HepG2 (cell line): ENCODE data around the gene TM4SF1. TPM values are rescaled to one million over a fixed set of nuclear protein-coding genes. Genes with fewer than 3 reads are reported as not detected.
A peak's percentile ranks its signal among the peaks of the same experiment; 100 is the strongest.

Experiments used
- CREM ChIP-seq, 2 experiments: sonication (generic) in 1 of 2; formaldehyde crosslinking in 1 of 2; IDR thresholded peaks; 2 replicates each; pipeline versions ENCODE4 v1.4.0 to v1.6.1; 2016 to 2020; ENCODE audit warnings: antibody characterized with exemption in 1 of 2, mild to moderate bottlenecking in 1 of 2, missing genetic modification reagents in 1 of 2
- EED ChIP-seq: sonication (generic); formaldehyde crosslinking; IDR thresholded peaks from 2 replicates; pipeline ENCODE4 v1.5.0; 2020; ENCODE audit warnings: mild to moderate bottlenecking, missing genetic modification reagents
- HDAC6 ChIP-seq: fragments of 200-600 bp; sonication (generic); IDR thresholded peaks from 2 replicates; pipeline ENCODE4 v1.7.0; 2017; ENCODE audit warnings: mild to moderate bottlenecking, antibody characterized with exemption, low read length, low read depth
- KDM2A ChIP-seq: sonication (generic); formaldehyde crosslinking; IDR thresholded peaks from 2 replicates; pipeline ENCODE4 v1.4.0; 2020; ENCODE audit warnings: low read depth, missing genetic modification reagents, borderline replicate concordance
- NFATC3 ChIP-seq: sonication (generic); formaldehyde crosslinking; IDR thresholded peaks from 2 replicates; pipeline ENCODE4 v1.5.1; 2020; ENCODE audit warnings: mild to moderate bottlenecking, missing genetic modification reagents
- PAX8 ChIP-seq: sonication (generic); formaldehyde crosslinking; IDR thresholded peaks from 2 replicates; pipeline ENCODE4 v1.8.0; 2022; ENCODE audit warnings: mild to moderate bottlenecking, missing genetic modification reagents, borderline replicate concordance
- XRCC5 ChIP-seq: fragments of 200-400 bp; formaldehyde crosslinking; optimal IDR thresholded peaks from 2 replicates; pipeline ENCODE3; 2017; ENCODE audit warnings: mild to moderate bottlenecking, low read length
- ZBTB8A ChIP-seq: sonication (generic); formaldehyde crosslinking; IDR thresholded peaks from 2 replicates; pipeline ENCODE4 v1.4.0; 2020; ENCODE audit warnings: mild to moderate bottlenecking, low read depth, missing genetic modification reagents, borderline replicate concordance
- ZNF251 ChIP-seq: sonication (generic); formaldehyde crosslinking; IDR thresholded peaks from 2 replicates; pipeline ENCODE4 v1.9.0; 2021; ENCODE audit warnings: mild to moderate bottlenecking, missing genetic modification reagents
- ZNF329 ChIP-seq: sonication (generic); formaldehyde crosslinking; IDR thresholded peaks from 2 replicates; pipeline ENCODE4 v1.9.0; 2021; ENCODE audit warnings: low read depth, mild to moderate bottlenecking, missing genetic modification reagents
- ZNF367 ChIP-seq: sonication (generic); formaldehyde crosslinking; IDR thresholded peaks from 2 replicates; pipeline ENCODE4 v1.4.0; 2020; ENCODE audit warnings: missing genetic modification reagents, borderline replicate concordance
- ZNF776 ChIP-seq: sonication (generic); formaldehyde crosslinking; IDR thresholded peaks from 2 replicates; pipeline ENCODE4 v1.4.0; 2020; ENCODE audit warnings: mild to moderate bottlenecking, missing genetic modification reagents
- ZNF781 ChIP-seq: sonication (generic); formaldehyde crosslinking; IDR thresholded peaks from 2 replicates; pipeline ENCODE4 v1.5.1; 2020; ENCODE audit warnings: borderline replicate concordance, mild to moderate bottlenecking, missing genetic modification reagents; ENCODE audit errors: not compliant biosample characterization
- ZNF878 ChIP-seq: sonication (generic); formaldehyde crosslinking; IDR thresholded peaks from 2 replicates; pipeline ENCODE4 v1.8.1; 2023; ENCODE audit warnings: mild to moderate bottlenecking, missing genetic modification reagents, moderate library complexity
- ZZZ3 ChIP-seq: sonication (generic); formaldehyde crosslinking; IDR thresholded peaks from 2 replicates; pipeline ENCODE4 v1.4.0; 2020; ENCODE audit warnings: missing genetic modification reagents, mild to moderate bottlenecking, borderline replicate concordance
- polyA plus RNA-seq, 8 experiments: library from polyadenylated mRNA; depleted of rRNA in 3 of 8; stranded (reverse) in 7 of 8; unstranded in 1 of 8; fragments of >200 nt; fragmentation: Illumina TruSeq in 4 of 8; extraction: Trizol in 4 of 8; gene quantifications; 2 replicates each; pipeline versions ENCODE4 v1.2.1 to v1.2.3, GENCODE V29; 2011 to 2016; ENCODE audit warnings: low read depth in 4 of 8, missing spikeins in 1 of 8, mixed read lengths in 1 of 8; ENCODE audit not compliant: insufficient read depth in 1 of 8
- total RNA-seq, 5 experiments: library from RNA; depleted of rRNA; stranded (reverse); fragments of >200 nt; fragmentation: Illumina TruSeq; extraction: Trizol; gene quantifications; 2 replicates each; pipeline ENCODE4 v1.2.3, GENCODE V29; 2016; ENCODE audit warnings: low read depth in 1 of 5
- TF ChIP-seq, protein P1 (sequence below): sonication (generic); formaldehyde crosslinking; IDR thresholded peaks from 2 replicates; pipeline ENCODE4 v1.4.0; 2020; ENCODE audit warnings: missing genetic modification reagents, borderline replicate concordance
- TF ChIP-seq, protein P2 (sequence below): sonication (generic); formaldehyde crosslinking; IDR thresholded peaks from 2 replicates; pipeline ENCODE4 v1.4.0; 2020; ENCODE audit warnings: missing genetic modification reagents, borderline replicate concordance
- TF ChIP-seq, protein P3 (sequence below): sonication (generic); formaldehyde crosslinking; IDR thresholded peaks from 2 replicates; pipeline ENCODE4 v1.4.0; 2020; ENCODE audit warnings: missing genetic modification reagents
- TF ChIP-seq, protein P4 (sequence below): sonication (generic); formaldehyde crosslinking; IDR thresholded peaks from 2 replicates; pipeline ENCODE4 v1.4.0; 2020; ENCODE audit warnings: missing genetic modification reagents, mild to moderate bottlenecking, borderline replicate concordance
- TF ChIP-seq, protein P5 (sequence below): sonication (generic); formaldehyde crosslinking; IDR thresholded peaks from 2 replicates; pipeline ENCODE4 v1.5.1; 2020; ENCODE audit warnings: missing genetic modification reagents, mild to moderate bottlenecking, borderline replicate concordance

TM4SF1 gene
- total and polyA plus RNA-seq, 2 of the 13 experiments (the other 11 are each of a cell fraction or from before 2014, with no cell fraction given): 431 to 1,359 TPM

DNA sequence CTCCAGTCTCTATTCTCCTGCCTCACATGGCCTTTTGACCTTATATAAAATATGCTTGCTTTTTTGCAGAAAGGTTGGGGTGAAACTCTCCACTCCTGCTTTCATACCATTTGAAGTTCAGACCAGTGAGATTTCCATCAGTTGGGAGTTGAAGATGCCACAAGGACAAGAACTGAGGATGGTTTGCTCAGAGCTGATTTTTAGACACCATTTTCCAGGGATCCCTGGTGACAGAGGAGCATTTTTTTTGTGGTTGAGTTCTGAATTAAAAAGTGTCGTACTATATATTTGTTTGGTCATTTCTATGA is 8.8 kb upstream of the TM4SF1 start (continued):
- TF ChIP-seq ZZZ3 (CRISPR knock-in tag): no peak
- TF ChIP-seq, protein P1, sequence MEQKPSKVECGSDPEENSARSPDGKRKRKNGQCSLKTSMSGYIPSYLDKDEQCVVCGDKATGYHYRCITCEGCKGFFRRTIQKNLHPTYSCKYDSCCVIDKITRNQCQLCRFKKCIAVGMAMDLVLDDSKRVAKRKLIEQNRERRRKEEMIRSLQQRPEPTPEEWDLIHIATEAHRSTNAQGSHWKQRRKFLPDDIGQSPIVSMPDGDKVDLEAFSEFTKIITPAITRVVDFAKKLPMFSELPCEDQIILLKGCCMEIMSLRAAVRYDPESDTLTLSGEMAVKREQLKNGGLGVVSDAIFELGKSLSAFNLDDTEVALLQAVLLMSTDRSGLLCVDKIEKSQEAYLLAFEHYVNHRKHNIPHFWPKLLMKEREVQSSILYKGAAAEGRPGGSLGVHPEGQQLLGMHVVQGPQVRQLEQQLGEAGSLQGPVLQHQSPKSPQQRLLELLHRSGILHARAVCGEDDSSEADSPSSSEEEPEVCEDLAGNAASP (CRISPR knock-in tag): no peak
- TF ChIP-seq, protein P2, sequence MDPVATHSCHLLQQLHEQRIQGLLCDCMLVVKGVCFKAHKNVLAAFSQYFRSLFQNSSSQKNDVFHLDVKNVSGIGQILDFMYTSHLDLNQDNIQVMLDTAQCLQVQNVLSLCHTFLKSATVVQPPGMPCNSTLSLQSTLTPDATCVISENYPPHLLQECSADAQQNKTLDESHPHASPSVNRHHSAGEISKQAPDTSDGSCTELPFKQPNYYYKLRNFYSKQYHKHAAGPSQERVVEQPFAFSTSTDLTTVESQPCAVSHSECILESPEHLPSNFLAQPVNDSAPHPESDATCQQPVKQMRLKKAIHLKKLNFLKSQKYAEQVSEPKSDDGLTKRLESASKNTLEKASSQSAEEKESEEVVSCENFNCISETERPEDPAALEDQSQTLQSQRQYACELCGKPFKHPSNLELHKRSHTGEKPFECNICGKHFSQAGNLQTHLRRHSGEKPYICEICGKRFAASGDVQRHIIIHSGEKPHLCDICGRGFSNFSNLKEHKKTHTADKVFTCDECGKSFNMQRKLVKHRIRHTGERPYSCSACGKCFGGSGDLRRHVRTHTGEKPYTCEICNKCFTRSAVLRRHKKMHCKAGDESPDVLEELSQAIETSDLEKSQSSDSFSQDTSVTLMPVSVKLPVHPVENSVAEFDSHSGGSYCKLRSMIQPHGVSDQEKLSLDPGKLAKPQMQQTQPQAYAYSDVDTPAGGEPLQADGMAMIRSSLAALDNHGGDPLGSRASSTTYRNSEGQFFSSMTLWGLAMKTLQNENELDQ (CRISPR knock-in tag): no peak
- TF ChIP-seq XRCC5: no peak
- TF ChIP-seq, protein P3, sequence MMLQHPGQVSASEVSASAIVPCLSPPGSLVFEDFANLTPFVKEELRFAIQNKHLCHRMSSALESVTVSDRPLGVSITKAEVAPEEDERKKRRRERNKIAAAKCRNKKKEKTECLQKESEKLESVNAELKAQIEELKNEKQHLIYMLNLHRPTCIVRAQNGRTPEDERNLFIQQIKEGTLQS: no peak
- 0 out of 2 replicates have a peak, but pooled peaks have one; percentile 61 for TF ChIP-seq HDAC6
- no peak for TF ChIP-seq CREM (IDR thresholded peaks at IDR 0.05)
- no peak for TF ChIP-seq CREM (CRISPR knock-in tag; IDR thresholded peaks at IDR 0.05)
- TF ChIP-seq, protein P4, sequence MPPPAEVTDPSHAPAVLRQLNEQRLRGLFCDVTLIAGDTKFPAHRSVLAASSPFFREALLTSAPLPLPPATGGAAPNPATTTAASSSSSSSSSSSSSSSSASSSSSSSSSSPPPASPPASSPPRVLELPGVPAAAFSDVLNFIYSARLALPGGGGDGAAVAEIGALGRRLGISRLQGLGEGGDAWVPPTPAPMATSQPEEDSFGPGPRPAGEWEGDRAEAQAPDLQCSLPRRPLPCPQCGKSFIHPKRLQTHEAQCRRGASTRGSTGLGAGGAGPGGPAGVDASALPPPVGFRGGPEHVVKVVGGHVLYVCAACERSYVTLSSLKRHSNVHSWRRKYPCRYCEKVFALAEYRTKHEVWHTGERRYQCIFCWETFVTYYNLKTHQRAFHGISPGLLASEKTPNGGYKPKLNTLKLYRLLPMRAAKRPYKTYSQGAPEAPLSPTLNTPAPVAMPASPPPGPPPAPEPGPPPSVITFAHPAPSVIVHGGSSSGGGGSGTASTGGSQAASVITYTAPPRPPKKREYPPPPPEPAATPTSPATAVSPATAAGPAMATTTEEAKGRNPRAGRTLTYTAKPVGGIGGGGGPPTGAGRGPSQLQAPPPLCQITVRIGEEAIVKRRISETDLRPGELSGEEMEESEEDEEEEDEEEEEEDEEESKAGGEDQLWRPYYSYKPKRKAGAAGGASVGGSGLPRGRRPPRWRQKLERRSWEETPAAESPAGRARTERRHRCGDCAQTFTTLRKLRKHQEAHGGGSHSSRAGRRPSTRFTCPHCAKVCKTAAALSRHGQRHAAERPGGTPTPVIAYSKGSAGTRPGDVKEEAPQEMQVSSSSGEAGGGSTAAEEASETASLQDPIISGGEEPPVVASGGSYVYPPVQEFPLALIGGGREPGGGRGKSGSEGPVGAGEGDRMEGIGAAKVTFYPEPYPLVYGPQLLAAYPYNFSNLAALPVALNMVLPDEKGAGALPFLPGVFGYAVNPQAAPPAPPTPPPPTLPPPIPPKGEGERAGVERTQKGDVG: no peak
- TF ChIP-seq KDM2A (CRISPR knock-in tag): no peak
- no peak for TF ChIP-seq EED
- no peak for TF ChIP-seq ZNF781 (CRISPR knock-in tag)
- no peak for TF ChIP-seq ZNF367 (CRISPR knock-in tag)
- no peak for TF ChIP-seq ZNF776 (CRISPR knock-in tag)
- no peak for TF ChIP-seq PAX8
- no peak for TF ChIP-seq ZNF878 (CRISPR knock-in tag)
- no peak for TF ChIP-seq NFATC3
- TF ChIP-seq ZBTB8A (CRISPR knock-in tag): no peak
- TF ChIP-seq ZNF251 (CRISPR knock-in tag): no peak
- TF ChIP-seq ZNF329 (CRISPR knock-in tag): 0 out of 2 replicates have a peak, but pooled peaks have one; percentile 20
- TF ChIP-seq, protein P5, sequence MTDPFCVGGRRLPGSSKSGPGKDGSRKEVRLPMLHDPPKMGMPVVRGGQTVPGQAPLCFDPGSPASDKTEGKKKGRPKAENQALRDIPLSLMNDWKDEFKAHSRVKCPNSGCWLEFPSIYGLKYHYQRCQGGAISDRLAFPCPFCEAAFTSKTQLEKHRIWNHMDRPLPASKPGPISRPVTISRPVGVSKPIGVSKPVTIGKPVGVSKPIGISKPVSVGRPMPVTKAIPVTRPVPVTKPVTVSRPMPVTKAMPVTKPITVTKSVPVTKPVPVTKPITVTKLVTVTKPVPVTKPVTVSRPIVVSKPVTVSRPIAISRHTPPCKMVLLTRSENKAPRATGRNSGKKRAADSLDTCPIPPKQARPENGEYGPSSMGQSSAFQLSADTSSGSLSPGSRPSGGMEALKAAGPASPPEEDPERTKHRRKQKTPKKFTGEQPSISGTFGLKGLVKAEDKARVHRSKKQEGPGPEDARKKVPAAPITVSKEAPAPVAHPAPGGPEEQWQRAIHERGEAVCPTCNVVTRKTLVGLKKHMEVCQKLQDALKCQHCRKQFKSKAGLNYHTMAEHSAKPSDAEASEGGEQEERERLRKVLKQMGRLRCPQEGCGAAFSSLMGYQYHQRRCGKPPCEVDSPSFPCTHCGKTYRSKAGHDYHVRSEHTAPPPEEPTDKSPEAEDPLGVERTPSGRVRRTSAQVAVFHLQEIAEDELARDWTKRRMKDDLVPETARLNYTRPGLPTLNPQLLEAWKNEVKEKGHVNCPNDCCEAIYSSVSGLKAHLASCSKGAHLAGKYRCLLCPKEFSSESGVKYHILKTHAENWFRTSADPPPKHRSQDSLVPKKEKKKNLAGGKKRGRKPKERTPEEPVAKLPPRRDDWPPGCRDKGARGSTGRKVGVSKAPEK (CRISPR knock-in tag): no peak
